C4-2B (cell line): ENCODE data around the gene NUP214.

Source experiments
- H3K27ac ChIP-seq: fragments of 450-650 bp; 2 replicates; pipeline ENCODE4 v1.5.1; 2017
- ZFX ChIP-seq: fragments of 450-650 bp; IDR thresholded peaks from 2 replicates; pipeline ENCODE4 v1.6.1; 2017
- TF ChIP-seq, protein P1 (sequence below): fragments of 450-650 bp; conservative IDR thresholded peaks from 2 replicates; pipeline ENCODE4 v1.5.1; 2017; ENCODE audit warnings: mild to moderate bottlenecking

Gene NUP214

DNA sequence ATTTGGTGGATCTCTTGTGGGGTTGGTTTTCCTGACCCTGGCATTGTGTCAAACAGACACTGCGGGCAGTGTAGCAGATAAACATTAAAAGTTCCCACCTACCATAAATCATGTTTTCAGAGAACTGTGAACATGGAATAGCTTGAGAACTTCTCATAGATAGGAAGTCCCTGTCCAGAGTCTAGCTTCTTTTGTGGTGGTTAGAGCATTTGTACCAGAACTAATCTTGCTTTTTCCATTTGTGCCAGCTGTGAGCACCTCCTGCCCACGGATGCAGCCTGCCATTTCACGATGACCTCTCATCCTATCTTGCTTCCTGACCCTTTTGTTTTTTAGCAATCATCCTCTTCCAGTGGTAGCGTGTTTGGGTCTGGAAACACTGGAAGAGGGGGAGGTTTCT lies 89.5 kb downstream of the NUP214 start:
- no peak overlapping the region for H3K27ac ChIP-seq
- TF ChIP-seq ZFX = no peak
- TF ChIP-seq, protein P1, sequence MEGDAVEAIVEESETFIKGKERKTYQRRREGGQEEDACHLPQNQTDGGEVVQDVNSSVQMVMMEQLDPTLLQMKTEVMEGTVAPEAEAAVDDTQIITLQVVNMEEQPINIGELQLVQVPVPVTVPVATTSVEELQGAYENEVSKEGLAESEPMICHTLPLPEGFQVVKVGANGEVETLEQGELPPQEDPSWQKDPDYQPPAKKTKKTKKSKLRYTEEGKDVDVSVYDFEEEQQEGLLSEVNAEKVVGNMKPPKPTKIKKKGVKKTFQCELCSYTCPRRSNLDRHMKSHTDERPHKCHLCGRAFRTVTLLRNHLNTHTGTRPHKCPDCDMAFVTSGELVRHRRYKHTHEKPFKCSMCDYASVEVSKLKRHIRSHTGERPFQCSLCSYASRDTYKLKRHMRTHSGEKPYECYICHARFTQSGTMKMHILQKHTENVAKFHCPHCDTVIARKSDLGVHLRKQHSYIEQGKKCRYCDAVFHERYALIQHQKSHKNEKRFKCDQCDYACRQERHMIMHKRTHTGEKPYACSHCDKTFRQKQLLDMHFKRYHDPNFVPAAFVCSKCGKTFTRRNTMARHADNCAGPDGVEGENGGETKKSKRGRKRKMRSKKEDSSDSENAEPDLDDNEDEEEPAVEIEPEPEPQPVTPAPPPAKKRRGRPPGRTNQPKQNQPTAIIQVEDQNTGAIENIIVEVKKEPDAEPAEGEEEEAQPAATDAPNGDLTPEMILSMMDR = no peak

DNA sequence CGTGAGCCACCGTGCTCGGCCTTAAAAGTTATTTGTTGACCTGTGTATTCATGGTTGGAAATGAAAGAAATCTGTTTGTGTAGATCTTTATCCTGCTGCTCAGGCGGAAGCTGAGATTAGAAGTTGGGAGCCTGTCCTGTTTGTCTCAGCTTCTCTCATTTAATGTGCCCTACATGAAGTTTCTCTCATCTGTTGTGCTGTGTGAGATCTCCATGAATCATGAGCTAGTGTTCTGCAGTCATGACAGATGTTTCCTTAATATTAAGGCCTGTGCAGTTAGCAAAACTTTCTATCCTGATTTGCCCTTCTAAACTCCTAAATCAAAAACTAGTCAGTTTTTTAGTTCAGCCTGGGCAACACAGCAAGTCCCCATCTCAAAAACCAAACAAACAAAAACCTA lies 91.4 kb downstream of the NUP214 start:
- H3K27ac ChIP-seq = no peak overlapping the region
- TF ChIP-seq, protein P1 = no peak
- TF ChIP-seq ZFX = no peak

DNA sequence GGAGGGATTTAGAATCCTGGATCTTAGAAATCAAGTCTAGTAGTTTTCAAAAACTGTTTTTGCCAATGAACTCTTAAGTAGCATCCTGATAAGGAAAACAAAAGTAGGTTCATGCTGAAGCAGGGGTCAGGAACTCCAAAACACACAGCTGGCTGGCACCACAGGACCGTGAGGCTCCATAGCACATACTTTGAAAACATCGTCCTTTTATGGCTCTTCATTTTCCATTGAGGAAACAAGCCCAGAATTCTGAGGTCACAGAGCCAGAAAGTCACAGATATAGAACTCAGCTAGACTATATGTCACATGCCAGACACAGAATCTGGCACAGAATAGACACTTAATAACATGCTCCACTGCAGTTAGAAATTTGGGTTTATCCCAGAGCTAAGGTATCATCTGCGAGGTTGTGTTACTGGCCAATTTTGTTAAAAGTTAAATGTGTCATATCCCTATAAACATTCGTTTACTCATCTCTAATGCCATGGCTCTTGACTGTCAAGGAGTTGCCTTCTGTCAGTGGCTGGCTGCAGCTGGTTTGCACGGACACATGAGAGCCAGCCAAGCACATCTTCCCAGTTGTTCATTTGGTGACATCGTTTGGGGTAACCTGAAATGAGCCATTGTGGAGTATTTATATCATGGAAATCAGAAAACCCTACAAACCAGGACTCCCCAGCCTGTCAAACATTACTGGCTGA lies 92.1 kb downstream of the NUP214 start:
- no peak overlapping the region for H3K27ac ChIP-seq
- no peak for TF ChIP-seq ZFX
- TF ChIP-seq, protein P1 = no peak

DNA sequence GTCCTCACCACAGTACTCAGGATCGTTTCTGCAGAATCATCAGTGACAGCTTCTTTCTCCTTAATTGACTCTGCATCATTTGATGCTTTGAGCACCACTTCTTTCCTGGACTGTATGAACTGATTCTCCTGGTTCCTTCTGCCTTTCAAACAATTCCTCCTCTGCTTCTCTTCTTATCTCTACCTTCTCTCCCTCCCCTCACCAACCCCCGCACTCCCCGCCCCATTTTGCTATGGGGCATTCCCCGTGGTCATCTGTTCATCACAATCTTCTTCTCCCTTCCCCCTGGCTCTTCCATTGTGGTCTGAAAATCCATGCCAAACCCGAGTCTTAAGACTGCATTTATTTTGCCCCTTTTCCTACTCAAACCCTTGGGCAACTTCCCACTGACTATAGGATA lies 93.0 kb downstream of the NUP214 start:
- H3K27ac ChIP-seq = no peak overlapping the region
- TF ChIP-seq ZFX = no peak
- TF ChIP-seq, protein P1 = no peak

DNA sequence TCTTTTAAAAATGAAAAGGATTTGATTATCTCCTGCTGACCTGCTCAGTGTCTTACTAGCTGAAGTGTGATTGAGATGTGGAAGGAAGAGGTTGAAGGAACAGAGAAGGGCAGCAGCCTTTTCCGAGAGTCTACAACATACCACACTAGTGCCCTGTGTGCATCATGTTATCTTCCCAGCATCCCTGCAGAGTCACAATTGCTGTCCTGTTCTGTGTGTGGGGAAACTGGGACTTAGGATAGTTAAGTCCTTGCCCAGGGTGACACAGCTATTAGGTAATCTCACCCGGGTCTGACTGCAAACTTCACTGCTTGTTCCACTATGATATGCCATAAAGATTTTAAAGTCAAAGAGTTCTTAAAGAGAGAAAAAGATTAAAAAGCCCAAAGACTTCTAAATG lies 95.1 kb downstream of the NUP214 start:
- no peak overlapping the region for H3K27ac ChIP-seq
- no peak for TF ChIP-seq ZFX
- TF ChIP-seq, protein P1 = no peak

DNA sequence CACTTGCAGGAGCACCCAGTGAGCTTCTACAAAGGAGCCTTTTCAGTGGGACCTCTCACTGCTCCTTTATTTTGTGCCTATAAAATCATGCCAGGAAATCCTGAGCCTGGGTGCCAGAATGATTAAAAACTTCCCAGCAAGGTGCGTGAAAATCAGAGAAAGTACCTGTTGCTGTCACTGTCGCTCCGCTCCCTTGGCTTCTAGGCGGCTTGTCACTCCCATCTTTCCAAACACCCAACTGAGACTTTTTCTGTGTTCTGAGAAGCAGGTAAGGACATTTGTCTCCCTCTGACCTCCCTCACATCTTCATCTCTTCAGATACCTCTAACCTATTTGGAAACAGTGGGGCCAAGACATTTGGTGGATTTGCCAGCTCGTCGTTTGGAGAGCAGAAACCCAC lies 97.1 kb downstream of the NUP214 start:
- TF ChIP-seq ZFX = no peak
- TF ChIP-seq, protein P1 = no peak
- H3K27ac ChIP-seq = peak overlapping the region; percentile 13; the same call in 1 of the 2 replicates

DNA sequence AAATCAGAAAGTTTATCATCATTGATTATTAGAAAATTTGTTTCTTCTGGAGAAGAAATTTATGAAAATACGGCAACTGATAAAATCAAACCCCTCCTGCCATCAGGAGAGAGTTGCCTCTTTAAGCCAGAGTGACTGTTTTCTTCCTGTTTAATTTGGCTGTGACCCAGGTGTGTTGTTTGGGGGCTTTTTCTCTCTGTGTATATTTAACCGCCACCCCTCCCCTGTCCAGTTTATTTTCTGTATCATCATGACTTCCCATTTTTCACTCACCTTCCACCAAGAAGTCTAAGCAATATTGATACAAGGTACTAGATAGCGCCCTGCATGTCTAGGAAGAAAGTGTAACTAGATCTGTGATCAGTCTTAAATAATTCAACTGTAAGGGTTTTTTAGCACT lies 100.8 kb downstream of the NUP214 start:
- no peak for TF ChIP-seq ZFX
- TF ChIP-seq, protein P1 = no peak
- H3K27ac ChIP-seq = no peak overlapping the region
